HEK293T (cell line): ENCODE data around the gene CD7.

Experiments used
- ARNT ChIP-seq: fragments of 450-650 bp; IDR thresholded peaks from 2 replicates; pipeline ENCODE4 v1.6.1; 2017; ENCODE audit warnings: mild to moderate bottlenecking
- BHLHE40 ChIP-seq: fragments of 450-650 bp; IDR thresholded peaks from 2 replicates; pipeline ENCODE4 v1.6.1; 2016; ENCODE audit warnings: mild to moderate bottlenecking, moderate library complexity, borderline replicate concordance
- CTBP1 ChIP-seq: fragments of 450-650 bp; IDR thresholded peaks from 2 replicates; pipeline ENCODE4 v1.6.1; 2016; ENCODE audit warnings: borderline replicate concordance
- ELF4 ChIP-seq: fragments of 450-650 bp; IDR thresholded peaks from 2 replicates; pipeline ENCODE4 v1.6.1; 2017; ENCODE audit warnings: antibody characterized with exemption
- FOXA1 ChIP-seq: fragments of 450-650 bp; IDR thresholded peaks from 2 replicates; pipeline ENCODE4 v1.6.1; 2016; ENCODE audit warnings: mild to moderate bottlenecking
- FOXK2 ChIP-seq: fragments of 450-650 bp; IDR thresholded peaks from 2 replicates; pipeline ENCODE4 v1.6.1; 2016; ENCODE audit warnings: mild to moderate bottlenecking
- FOXM1 ChIP-seq: fragments of 450-650 bp; IDR thresholded peaks from 2 replicates; pipeline ENCODE4 v1.6.1; 2017; ENCODE audit warnings: mild to moderate bottlenecking, borderline replicate concordance
- LEF1 ChIP-seq: fragments of 450-650 bp; IDR thresholded peaks from 2 replicates; pipeline ENCODE4 v1.6.1; 2017; ENCODE audit warnings: mild to moderate bottlenecking, borderline replicate concordance
- SP1 ChIP-seq: fragments of 450-650 bp; IDR thresholded peaks from 2 replicates; pipeline ENCODE4 v1.6.1; 2017
- TARDBP ChIP-seq: fragments of 450-650 bp; IDR thresholded peaks from 2 replicates; pipeline ENCODE4 v1.6.1; 2016

GRCh38 chr17:82278308-82278707, 39.1 kb downstream of the CD7 start:
- no peak for TF ChIP-seq FOXA1
- no peak for TF ChIP-seq FOXM1
- no peak for TF ChIP-seq ELF4
- no peak for TF ChIP-seq SP1
- TF ChIP-seq TARDBP = no peak
- TF ChIP-seq FOXK2 = no peak
- no peak for TF ChIP-seq CTBP1
- no peak for TF ChIP-seq ARNT
- TF ChIP-seq BHLHE40 = no peak
- no peak for TF ChIP-seq LEF1
